ENCODE measurements around the gene TRIM29. TPM values are rescaled to one million over a fixed set of nuclear protein-coding genes. Genes with fewer than 3 reads are reported as not detected.

Gene TRIM29
- total RNA-seq, 1 experiment from 2014 or later = not detected

DNA sequence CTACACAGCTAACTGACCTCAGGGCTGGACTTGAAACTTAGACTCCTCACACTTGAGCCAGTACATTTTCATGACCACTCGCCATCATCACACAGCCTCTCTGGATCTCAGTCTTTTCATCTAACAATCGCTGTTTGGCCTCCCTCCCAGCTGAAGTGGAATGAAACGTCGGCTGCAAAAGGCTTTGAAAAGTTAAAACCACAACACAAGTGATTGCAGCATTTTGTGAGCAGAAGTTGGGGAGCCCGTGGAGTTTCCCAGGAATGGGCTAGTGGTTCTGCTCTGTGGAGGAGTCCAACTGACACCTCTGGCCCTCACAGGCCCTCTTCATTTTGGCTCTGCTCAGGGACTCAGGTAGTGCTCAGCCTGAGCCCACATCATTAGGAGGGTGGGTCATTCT, 35.9 kb upstream of the TRIM29 start:
- DNase-seq (ENCODE audit: low read depth, low spot score) = no peak
- in situ Hi-C loops (cut with HindIII; ENCODE audit: low pct_unique_long_range_greater_than_20kb, low sequenced_read_pairs) = no loop called here

DNA sequence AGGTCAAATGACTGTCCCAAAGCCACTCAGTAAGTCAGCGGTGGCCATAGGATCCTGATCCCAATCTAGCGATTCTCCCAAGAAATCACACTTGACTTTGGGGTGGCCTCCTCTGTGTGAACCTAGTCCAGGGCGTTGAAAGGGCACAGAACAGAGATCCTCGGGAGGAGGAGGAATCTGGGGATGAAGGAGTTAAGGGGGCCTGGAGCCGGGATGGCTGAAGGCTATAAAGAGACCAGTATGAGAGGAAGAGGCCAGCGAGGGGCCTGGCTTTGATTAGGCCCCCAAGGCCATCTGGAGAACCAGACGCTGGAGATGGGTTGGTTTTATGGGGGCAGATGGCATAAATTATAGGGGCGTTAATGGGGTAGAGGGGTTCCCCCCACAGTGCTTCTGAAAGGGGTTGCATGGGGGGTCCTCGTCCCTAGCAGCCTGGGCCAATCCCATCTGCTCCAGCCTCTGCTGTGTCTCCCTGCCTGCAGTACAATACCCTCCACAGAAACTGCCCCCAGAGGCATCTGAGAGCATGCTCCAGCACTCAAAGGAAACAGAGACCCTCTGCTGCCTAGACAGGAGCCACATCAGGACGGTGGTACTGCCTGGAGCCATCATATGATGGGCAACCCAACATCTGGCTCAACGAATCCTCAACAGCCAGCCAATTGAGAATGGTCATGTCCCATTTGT, 35.2 kb upstream of the TRIM29 start:
- in situ Hi-C loops (cut with HindIII; ENCODE audit: low pct_unique_long_range_greater_than_20kb, low sequenced_read_pairs) = no loop called here
- DNase-seq (ENCODE audit: low read depth, low spot score) = no peak

DNA sequence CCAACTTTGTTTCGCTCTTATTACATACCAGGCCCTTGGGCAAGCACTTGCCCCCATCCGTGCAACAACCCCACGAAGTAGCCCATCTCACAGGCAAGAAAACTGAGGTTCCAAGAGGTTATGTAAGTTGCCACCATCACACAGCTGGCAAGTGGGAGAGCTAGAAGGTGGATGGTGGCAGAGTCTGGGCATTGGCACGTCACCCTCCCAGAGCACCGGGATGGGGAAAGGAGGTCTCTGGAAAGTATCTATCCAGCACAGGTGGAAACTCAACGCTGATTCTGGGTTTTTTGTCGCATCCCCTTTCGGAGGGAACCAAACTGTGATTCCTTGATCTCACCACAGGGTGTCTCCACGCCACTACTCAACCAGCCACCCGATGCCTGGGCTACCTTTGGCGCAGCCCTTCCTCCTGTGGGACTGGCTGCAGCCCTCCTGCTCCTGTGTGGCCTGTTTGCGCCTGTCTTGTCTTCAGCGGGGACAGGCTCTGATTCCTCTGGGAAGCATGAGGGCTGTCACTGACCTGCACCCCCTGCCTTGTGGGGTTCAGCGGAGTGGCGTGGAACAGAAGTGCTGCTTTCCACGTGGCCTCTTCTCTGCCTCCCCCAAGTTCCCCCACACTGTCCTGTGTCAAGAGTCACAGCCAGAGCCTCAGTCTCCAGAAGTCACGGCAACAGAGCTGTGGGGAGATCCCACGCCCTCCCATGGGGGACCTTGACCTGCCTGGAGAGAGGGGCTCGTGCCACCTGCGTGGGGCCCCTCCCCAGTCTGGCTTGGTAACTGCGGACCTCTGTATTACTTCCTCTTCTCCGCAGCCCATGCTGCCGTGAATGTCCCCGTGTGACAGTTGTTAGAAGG, 34.4 kb upstream of the TRIM29 start:
- in situ Hi-C loops (cut with HindIII; ENCODE audit: low pct_unique_long_range_greater_than_20kb, low sequenced_read_pairs) = no loop called here
- DNase-seq (ENCODE audit: low read depth, low spot score) = peak; percentile 66

DNA sequence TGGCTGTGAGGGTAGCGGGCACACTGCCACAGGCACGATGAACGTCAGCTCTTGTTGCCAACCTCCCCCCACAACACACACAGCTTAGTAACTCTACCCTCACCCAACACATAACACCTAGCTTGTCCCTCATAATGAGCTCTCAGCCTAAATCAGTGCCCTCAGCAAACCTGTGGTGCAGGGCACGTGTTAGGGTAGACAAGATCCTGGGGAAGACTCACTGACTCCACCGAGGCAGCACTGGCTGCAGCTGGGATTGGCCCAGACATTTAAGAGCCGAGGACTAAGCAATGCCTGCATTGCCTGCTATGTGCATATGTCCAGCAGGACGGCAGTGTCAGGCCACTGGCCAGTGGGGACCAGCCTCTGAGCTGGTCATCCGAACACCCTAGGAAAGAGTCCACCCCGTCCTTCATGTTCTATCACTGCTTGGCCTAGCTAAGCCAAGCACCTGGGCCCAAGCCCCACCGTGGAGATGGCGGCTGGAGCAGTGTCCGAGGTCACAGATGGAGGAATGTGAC, 32.9 kb upstream of the TRIM29 start:
- in situ Hi-C loops (cut with HindIII; ENCODE audit: low pct_unique_long_range_greater_than_20kb, low sequenced_read_pairs) = no loop called here
- no peak for DNase-seq (ENCODE audit: low read depth, low spot score)

DNA sequence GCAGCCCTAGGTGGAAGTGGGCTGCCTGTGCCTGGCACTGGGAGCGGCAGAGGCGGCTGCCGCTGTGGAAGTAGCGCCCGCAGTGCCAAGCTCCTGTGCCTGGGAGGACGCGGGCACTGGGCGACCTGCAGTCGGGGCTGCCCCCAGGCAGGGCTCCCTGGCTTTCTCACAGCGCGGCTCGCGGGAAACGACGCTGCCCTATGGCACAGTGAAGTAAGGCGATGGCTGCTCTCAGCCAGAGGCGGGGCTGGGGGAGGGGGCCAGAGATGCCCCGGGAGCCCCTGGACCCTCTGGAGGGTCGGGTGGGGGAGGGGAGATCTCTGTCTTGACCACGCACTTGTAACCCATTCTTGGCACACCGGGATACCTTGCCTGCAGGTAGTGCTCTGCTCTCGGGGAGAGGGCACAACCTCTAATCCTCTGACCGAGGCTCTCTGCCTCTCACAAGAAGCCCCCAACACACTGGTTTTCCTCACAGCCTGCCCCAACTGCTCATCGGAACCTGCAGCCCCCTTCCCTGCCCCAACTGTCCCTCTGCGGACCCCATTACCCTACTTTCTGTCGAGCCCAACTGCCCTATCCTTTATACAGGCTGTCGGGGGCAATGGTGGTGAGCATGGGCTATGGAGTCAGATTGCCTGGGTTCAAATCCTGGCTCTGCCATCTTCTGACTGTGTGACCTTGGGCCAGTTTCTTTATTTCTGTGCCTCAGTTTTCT, 32.2 kb upstream of the TRIM29 start:
- no peak for DNase-seq (ENCODE audit: low read depth, low spot score)
- in situ Hi-C loops (cut with HindIII; ENCODE audit: low pct_unique_long_range_greater_than_20kb, low sequenced_read_pairs) = no loop called here

DNA sequence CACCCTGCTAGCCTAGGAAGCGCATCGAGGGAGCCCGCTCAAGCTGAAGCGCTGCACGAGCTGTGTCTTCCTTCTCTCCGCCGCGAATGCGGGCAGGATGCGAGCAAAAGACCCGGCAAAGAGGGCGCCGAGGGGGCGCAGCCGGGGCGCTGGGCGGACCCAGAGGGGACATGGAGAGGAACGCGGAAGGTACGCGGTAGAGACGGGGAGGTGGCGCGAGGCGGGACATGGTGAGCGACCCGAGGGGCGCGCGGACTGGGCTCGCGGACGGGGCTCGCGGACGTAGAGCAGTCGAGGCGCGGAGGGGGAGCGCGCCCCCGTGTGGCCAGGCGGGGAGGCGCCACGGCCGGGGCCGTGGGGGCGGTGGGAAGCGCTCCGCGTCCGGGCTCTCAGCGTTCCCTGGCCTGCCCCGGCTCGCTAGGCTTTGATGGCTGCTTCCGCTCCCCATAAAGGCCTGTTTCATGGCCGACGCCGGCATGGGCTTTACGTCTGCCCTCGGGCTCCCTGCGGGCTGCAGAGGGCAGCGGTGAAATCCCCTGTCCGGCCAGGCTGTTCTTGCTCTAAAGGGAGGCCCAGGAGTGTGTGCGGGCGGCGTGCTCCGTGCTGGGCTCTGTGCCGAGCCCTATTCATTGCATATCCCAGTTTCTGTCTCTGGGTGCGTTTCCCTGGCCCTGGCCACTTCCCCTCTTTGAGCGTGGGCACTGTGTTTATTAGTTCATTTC, 31.2 kb upstream of the TRIM29 start:
- in situ Hi-C loops (cut with HindIII; ENCODE audit: low pct_unique_long_range_greater_than_20kb, low sequenced_read_pairs) = no loop called here

DNA sequence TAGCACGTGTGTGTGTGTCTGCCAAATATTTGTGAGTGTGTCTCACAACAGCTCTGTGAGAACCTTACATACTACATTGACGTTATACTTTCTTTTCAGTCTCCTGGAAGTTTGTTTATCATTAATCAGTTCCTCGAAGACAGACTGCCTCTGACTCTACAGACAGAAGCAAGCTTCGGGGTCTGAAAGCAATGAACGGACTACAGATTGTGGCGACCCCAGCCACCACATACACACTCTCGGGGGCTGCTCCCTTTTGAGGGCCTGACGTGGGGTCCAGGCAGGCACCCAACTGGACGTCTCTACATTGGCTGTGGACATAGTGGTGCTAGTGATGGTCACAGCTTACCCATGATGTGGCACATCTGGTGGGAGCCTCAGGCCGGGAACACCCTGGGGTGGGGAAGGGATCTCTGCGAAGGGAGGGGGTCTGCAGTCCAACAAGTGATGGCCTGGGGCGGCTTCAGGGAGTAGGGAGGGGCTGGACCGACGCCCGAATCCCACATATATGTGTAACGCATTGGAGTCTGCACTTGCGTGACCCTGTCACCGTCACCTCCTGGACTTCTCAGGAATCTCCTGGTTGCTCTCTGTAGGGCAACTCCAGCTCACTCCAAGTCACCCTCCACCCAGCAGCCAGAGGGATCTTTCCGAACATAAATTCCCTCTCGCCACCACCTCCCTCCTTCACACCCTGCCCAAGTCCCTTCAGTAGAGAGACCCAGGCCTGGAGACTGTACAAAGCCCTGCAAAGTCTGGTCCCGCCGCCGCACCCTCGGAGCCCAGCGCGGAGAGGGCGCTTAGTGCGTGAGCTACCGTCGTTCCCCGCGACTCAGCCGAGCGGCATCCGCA, 30.4 kb upstream of the TRIM29 start:
- in situ Hi-C loops (cut with HindIII; ENCODE audit: low pct_unique_long_range_greater_than_20kb, low sequenced_read_pairs) = no loop called here

More for the DNA sequence above, 31.2 kb upstream of the TRIM29 start:
- peak; percentile 64 for DNase-seq (ENCODE audit: low read depth, low spot score)

DNA sequence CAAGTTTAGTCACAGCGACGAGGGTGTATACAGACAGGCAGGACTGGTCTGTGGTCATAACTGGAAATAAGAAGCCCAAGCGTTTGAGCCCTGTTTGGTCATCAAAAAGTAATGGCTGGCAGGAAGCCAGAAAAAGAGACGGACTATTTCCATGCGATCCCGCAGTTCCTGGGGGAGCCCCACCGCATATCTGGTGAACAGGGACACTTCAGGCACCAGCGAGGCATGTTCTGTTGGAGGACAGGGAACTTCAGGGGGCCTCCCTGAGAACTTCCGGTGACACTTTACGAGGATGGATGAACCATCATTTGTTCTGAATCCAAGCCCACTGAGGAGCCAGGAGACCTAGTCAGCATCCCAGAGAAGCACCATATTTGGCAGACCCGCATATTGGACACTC, 29.7 kb upstream of the TRIM29 start:
- in situ Hi-C loops (cut with HindIII; ENCODE audit: low pct_unique_long_range_greater_than_20kb, low sequenced_read_pairs) = no loop called here

More for the DNA sequence above, 30.4 kb upstream of the TRIM29 start:
- DNase-seq (ENCODE audit: low read depth, low spot score) = no peak

DNA sequence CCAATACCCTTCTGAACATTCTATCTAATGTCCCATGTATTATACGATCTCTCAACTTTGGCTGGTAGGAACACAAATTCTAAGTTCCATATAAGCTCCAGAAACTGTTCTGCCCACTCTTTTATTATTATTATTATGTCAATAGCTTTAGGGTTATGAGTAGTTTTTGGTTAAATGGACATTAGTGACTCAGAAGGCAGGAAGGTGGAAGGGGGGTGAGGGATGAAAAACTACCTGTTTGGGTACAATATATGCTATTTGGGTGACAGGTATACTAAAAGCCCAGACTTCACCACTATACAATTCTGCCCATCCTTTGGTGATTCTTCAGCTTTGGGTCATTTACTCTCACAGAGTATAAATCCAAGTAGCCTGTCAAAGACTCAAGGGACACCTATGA, 22.5 kb upstream of the TRIM29 start:
- in situ Hi-C loops (cut with HindIII; ENCODE audit: low pct_unique_long_range_greater_than_20kb, low sequenced_read_pairs) = no loop called here
- DNase-seq (ENCODE audit: low read depth, low spot score) = no peak

More for the DNA sequence above, 29.7 kb upstream of the TRIM29 start:
- no peak for DNase-seq (ENCODE audit: low read depth, low spot score)

DNA sequence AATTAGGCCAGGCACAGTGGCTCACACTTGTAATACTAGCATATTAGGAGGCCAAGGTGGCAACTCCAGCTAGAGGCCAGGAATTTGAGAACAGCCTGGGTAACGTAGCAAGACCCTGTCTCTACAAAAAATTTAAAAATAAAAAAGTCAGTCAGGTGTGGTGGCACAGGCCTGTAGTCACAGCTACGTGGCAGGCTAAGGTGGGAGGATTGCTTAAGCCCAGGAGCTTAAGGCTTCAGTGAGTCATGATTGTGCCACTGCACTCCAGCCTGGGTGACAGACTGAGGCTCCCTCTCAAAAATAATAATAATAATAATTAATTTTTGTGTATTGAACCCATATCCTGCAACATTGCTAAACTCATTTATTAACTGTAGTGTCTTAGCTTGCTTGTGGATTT, 15.3 kb upstream of the TRIM29 start:
- in situ Hi-C loops (cut with HindIII; ENCODE audit: low pct_unique_long_range_greater_than_20kb, low sequenced_read_pairs) = no loop called here

DNA sequence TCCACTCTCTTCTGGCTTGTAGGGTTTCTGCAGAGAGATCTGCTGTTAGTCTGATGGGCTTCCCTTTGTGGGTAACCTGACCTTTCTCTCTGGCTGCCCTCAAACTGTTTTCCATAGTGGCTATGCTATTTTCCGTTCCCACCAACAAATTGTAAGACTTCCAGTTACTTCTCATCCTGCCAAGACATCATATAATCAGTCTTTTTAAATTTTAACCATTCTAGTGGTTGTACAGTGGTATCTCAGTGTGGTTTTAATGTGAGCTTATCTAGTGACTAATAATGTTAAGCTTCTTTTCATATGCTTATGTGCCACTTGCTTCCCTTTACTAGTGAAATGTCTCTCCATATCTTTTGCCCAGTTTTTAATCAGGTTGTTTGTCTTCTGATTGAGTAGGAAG, 13.6 kb upstream of the TRIM29 start:
- DNase-seq (ENCODE audit: low read depth, low spot score) = no peak
- in situ Hi-C loops (cut with HindIII; ENCODE audit: low pct_unique_long_range_greater_than_20kb, low sequenced_read_pairs) = no loop called here

More for the DNA sequence above, 15.3 kb upstream of the TRIM29 start:
- no peak for DNase-seq (ENCODE audit: low read depth, low spot score)

DNA sequence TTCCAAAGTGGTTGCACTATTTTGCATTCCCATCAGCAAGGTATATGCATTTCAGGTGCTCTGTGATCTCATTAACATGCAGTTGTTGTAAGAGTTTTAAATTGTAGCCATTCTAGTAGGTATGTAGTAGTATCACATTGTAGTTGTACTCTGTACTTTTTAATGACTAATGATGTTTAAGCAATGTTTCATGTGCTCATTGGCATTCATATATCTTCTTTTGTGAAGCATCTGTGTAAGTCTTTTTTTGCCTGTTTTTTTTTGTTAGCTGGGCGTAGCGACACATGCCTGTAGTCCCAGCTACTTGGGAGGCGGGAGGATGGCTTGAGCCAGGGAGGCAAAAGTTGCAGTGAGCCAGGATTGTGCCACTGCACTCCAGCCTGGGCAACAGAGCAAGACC, 11.3 kb upstream of the TRIM29 start:
- in situ Hi-C loops (cut with HindIII; ENCODE audit: low pct_unique_long_range_greater_than_20kb, low sequenced_read_pairs) = no loop called here
- DNase-seq (ENCODE audit: low read depth, low spot score) = no peak

DNA sequence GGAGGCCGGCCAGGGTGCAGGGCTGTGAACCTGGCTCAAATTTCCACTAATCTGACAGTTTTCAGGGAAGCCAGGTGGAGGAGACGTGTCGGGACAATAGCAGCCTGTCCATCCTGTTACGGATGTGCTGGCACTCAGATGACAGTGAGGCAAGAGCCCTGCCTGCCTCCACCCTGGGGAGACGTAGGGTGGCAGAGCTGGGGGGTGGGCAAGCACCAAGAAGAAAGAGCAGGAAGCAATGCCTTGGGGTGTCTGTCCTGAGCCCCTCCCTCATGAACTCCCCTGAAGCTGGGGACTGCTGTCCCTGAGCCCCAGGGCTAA, 10.0 kb upstream of the TRIM29 start:
- DNase-seq (ENCODE audit: low read depth, low spot score) = no peak

DNA sequence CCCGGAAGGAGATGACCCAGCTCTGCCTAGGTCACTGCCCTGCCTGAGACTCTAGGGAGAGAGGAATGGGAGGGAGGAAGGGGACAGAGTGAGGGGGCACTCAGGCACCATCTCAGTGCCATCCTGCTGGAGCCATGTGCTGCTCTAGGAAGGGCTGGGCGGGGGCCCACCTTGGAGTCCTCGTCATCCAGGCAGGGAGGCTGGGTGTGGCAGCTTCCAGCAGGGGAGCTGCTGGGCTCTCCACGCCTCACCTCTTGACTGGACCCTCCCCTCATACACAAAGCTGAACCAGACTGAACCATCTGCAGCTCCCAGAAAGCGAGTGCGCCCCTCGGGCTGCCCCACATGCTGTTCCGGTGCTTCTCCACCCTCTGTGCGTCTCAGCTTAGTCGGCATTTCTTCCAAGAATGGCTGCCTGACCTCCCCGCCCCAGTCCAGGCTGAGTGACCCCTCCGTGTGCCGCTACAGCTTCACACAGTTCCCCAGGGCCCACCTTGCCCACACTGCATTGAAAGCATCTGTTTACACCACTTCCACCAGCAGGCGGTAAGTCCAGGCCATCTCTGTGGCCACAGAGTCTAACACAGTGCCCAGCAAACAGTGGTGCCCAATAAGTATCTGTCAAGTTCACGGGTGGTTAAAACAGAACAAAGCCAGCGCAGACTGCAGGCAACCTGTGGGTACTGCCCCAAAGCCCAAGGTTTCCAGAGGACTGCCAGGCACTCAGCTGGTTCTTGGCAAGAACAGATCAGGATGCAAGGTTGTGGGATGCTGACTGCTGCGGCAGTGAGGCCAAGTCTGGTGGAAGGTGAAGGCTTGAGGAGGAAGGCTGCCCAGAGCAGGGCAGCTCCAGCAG, 9.4 kb upstream of the TRIM29 start:
- in situ Hi-C loops (cut with HindIII; ENCODE audit: low pct_unique_long_range_greater_than_20kb, low sequenced_read_pairs) = no loop called here
- no peak for DNase-seq (ENCODE audit: low read depth, low spot score)

More for the DNA sequence above, 10.0 kb upstream of the TRIM29 start:
- in situ Hi-C loops (cut with HindIII; ENCODE audit: low pct_unique_long_range_greater_than_20kb, low sequenced_read_pairs) = no loop called here

DNA sequence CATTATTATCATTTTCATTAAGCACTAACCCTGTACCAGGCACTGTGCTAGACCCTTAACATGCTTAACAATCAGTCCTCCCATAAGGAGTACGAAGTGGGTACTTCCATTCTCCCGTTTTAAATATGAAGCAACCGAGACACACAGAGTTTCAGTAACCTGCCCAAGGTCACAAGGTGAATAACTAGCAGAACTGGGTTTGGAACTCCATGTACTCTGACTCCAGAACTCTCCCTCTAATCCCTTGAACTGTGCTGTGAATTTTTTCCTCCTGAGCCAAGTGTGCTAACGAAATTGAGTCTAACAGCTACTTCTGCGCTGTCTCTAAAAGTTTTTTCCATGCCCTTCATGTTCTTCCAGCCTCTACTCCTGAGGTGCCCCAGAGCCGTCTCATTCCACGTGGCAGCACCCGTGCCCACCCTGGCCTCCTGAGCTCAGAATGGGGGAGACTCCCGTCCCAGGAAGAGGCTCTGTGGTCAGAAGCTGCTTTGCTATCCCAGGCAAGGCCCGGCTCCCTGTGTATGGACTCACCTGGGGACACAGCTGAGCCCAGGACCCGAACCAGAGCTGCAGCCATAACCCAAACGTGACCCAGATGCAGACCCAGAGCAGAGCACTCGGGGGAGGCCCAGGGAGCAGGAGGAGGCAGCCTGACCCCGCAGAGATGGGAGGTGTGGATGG, 8.6 kb upstream of the TRIM29 start:
- no peak for DNase-seq (ENCODE audit: low read depth, low spot score)
- in situ Hi-C loops (cut with HindIII; ENCODE audit: low pct_unique_long_range_greater_than_20kb, low sequenced_read_pairs) = no loop called here

DNA sequence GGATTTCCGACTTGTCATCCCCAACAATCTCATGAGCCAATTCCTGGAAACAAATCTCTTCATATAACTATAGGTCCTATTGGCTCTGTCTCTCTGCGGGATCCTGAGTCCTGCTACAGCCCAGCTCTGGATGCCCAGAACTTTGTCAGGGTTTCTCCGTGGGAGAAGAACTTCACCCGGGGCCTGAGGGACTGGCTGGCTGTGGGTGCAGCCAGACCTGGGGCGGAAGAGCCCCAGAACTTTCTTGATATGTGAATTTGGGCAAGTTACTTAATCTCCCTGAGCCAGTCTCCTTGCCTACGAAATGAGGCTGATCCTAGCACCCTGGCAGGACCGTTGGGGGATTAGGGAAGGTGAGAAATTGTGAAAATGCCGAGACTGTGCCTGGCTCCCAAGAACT, 6.6 kb upstream of the TRIM29 start:
- in situ Hi-C loops (cut with HindIII; ENCODE audit: low pct_unique_long_range_greater_than_20kb, low sequenced_read_pairs) = no loop called here
- DNase-seq (ENCODE audit: low read depth, low spot score) = no peak

Measured in SK-MEL-5 (cell line).